GM10847 (cell line): Measurements from ENCODE around the gene FGFBP2.

Experiments
- POLR2A ChIP-seq: IDR thresholded peaks from 2 replicates; pipeline ENCODE4 v1.6.1; 2011; ENCODE audit not compliant: insufficient read length; ENCODE audit errors: extremely low read depth

FGFBP2 gene

DNA sequence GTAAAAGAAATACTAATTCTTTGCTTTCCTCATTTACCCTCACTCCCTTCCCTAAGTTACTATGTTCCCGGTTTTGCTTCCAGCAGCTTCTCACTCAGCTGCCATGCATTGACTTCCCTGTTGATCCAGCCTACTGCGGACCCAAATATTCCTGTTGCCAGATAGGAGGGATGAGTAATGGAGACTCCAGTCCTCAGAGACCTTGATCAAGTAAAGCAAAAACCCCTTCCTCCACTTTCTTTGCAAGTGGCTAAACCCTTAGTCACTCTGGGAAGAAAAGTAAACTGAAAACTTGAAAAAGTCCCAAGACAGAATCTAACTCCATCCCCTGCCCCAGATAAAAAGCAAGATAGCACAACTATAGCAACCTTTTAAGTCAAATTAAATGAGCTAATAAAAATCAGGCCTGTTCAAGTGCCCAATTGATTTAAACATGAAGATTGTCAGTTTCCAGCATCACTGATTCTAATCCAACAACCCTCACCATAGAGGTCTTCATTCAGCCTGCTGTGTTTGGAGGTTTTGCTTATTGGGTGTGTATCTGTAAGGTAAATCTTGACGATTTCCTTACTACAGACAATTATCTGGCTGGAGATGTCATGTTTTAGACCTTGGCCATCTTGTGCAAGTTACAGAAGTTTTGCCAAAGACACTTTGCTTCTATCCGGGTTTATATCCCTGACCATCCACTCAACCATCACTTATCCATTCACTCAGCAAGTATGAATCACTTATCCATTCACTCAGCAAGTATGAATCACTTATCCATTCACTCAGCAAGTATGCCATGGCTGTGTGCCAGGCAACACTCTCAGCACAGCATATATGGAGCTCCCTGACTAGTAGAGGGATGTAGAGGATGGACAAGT lies 42.0 kb downstream of the FGFBP2 start:
- TF ChIP-seq POLR2A = no peak

DNA sequence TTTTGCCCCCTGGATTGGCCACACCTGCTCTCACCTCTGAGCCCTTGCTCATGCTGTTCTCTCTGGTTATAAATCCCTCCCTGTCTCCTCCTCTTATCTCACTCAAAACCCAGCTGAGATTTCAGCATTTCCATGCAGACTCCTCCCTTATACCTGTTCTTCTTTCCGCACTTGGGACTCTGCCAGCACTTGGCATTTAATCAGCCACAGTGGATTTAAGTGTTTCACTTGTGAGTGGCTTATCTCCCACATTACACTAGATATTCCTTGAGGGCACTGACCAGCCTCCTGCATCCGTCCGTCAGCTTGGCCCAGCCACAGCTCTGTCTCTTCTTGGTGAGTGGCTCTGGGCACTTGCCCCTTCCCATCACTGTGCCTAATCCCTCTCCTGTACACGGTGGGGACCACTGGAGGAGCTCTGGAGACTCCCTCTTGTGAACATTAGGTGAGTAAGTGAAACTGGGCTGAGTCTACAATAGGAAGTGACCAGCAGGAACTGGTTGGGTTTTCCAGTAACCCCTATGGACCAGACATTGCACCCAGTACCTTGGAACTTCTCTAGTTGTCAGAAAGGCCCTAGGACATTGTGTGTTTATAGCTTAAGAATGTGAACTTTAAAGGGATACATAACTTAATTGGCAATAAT lies 44.4 kb downstream of the FGFBP2 start:
- TF ChIP-seq POLR2A = no peak

DNA sequence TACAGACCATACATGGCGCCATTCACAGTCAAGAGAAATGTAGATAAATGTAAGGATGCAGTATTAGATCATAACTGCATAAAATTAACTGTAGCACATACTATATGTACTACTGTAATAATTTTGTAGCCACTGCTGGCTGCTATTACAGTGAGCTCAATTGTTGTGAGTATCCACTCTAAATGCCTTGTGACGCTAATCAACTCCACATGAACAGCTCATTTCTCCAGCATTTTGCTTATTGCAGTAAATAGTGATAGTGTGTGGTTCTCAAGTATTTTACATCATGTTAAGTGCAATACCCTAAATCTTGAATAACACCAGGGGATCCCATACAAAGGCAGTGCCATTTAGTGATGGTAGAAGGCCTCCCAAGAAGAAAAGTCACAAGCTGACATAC lies 45.7 kb downstream of the FGFBP2 start:
- TF ChIP-seq POLR2A = no peak

DNA sequence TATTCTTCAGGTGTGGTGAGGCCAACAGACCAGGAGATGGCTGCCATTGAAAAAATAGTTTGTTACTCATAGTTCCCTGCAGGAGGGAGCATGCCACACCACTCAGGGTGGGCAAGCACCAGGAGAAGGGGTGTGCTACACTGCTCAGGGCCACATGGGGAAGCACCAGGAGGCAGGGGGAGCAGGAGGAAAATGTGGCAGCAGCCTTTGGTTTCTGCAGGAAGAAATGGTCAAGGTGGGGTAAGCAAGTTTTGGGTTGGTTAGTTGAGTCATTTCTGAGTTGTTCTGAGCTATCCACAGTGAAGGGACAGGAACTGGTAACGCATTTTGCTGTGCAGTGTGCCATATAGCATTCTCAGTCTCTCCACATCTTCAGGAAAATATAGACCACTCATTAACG lies 48.2 kb downstream of the FGFBP2 start:
- TF ChIP-seq POLR2A = no peak

DNA sequence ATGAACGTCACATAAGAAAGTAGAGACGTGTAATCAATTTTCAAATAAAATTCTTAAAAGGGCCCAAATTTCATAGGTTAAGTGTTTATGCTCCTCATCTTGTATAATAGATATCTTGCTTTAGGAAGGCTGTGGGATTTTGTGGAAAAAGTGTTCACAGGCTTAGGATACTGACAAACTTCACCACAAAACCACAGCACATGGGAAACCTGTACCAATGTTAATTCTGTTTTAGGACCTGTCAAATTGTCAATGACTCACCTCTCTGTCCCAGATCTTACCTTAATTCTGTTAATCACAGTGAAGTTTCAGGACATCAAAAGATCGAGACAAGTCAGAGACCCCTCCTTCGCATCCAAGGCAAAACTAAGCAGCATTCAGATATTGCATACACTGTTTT lies 48.7 kb downstream of the FGFBP2 start:
- no peak for TF ChIP-seq POLR2A

DNA sequence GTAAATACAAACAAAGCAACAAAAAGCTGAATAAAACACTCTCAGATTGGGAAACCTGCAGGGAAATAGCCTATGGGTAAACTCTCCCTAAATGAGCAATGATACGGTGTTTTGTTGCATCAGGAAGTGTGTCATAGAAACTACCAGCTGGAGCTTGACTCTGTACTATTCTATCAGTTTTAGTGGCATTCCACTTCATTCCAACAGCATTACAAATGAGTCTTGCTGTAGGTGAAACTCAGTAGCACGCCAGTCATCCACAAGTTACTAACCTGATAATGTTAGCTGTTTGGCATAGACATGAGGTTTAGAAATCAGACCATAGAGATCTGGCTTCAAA lies 49.4 kb downstream of the FGFBP2 start:
- no peak for TF ChIP-seq POLR2A

DNA sequence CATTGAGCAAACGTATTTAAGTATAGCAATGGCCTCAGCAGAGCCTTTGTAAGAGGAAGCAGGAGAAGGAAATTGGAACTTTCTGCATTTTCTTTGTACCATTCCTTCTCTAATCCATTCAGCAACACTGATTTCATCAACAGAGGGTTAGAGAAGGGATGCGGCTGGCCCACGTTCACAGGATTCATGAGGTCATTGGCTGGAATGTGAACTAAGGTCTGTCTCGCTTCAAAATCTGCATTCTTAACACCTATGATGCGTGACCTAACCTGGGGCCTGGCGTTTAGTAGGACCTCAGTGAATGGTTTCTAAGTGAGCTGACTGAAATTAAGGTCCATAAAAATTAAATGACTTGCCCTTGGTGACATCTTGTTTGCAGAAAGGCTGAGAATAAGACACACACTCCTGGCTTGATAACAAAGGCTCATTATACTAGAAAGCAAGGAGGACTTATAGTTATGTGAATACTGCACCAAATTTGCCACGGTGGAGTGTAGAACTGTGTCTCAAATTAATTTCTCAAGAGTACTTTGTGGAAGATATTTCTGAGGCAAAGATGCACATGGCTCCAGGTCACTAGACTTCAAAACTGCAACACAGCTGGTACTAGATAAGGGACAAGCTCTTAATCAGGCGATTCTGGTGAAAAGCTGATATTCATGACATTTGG lies 49.9 kb downstream of the FGFBP2 start:
- no peak for TF ChIP-seq POLR2A

DNA sequence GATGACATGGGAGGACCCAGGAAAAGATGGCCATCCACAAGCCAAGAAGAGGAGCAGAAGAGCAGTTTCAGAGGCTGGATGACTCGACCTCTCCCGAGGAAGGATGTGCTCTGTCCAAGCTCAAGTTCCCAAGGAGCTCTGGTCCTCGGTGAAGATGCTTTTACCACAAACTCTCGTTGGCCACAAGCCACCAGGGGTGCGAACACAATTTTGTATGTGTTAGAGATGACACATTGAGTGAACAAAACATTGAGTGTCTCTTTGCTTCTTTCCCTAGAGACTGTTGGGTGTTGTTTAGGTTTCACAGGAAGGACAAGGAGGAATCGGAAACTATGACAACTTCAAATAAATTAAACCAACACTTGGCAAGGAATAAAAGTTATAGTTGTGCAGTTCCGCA lies 50.7 kb downstream of the FGFBP2 start:
- no peak for TF ChIP-seq POLR2A
